H9 (cell line): ENCODE measurements around the gene CBFA2T2. TPM values are rescaled to one million over a fixed set of nuclear protein-coding genes. Genes with fewer than 3 reads are reported as not detected.

Source experiments
- DNase-seq: peaks from one replicate; pipeline ENCODE4 v3.0.0-alpha.2; 2017
- H2AFZ ChIP-seq: one replicate; pipeline ENCODE4 v1.6.1; 2013; ENCODE audit warnings: mild to moderate bottlenecking, low read length, control low read depth, moderate library complexity
- H2AK5ac ChIP-seq: 2 replicates; pipeline ENCODE4 v1.6.1; 2013; ENCODE audit warnings: low read length, control low read depth, mixed read lengths; ENCODE audit not compliant: insufficient read length
- H2BK120ac ChIP-seq: one replicate; pipeline ENCODE4 v1.6.1; 2013; ENCODE audit warnings: low read depth, mild to moderate bottlenecking, low read length, control low read depth, inconsistent platforms; ENCODE audit not compliant: poor library complexity, severe bottlenecking
- H2BK12ac ChIP-seq: 2 replicates; pipeline ENCODE4 v1.6.1; 2013; ENCODE audit warnings: low read length, control low read depth, mixed read lengths, low read depth; ENCODE audit not compliant: insufficient read length
- H2BK15ac ChIP-seq: 2 replicates; pipeline ENCODE4 v1.6.1; 2013; ENCODE audit warnings: low read depth, low read length, control low read depth
- H2BK20ac ChIP-seq: one replicate; pipeline ENCODE4 v1.6.1; 2013; ENCODE audit warnings: low read depth, mild to moderate bottlenecking, low read length, control low read depth, inconsistent platforms; ENCODE audit not compliant: poor library complexity, severe bottlenecking
- H2BK5ac ChIP-seq: 2 replicates; pipeline ENCODE4 v1.6.1; 2013; ENCODE audit warnings: low read length, control low read depth, mixed read lengths; ENCODE audit not compliant: insufficient read length
- H3K14ac ChIP-seq: 2 replicates; pipeline ENCODE4 v1.6.1; 2013; ENCODE audit warnings: low read length, control low read depth; ENCODE audit not compliant: insufficient read depth
- H3K18ac ChIP-seq: 2 replicates; pipeline ENCODE4 v1.6.1; 2013; ENCODE audit warnings: low read depth, mild to moderate bottlenecking, mixed read lengths, low read length, control low read depth; ENCODE audit not compliant: insufficient read length
- H3K23ac ChIP-seq: 2 replicates; pipeline ENCODE4 v1.6.1; 2013; ENCODE audit warnings: low read length, control low read depth, mixed read lengths, low read depth; ENCODE audit not compliant: insufficient read length
- H3K23me2 ChIP-seq: 2 replicates; pipeline ENCODE4 v1.6.1; 2013; ENCODE audit warnings: low read depth, mild to moderate bottlenecking, mixed read lengths, low read length, control low read depth; ENCODE audit not compliant: insufficient read length, poor library complexity, severe bottlenecking
- H3K27ac ChIP-seq: 2 replicates; pipeline ENCODE4 v1.5.1; 2013; ENCODE audit warnings: low read length, control low read depth, mixed read lengths, low read depth; ENCODE audit not compliant: insufficient read length
- H3K27me3 ChIP-seq: 2 replicates; pipeline ENCODE4 v1.6.1; 2013; ENCODE audit warnings: low read length, control low read depth, inconsistent platforms; ENCODE audit not compliant: insufficient read depth
- H3K4ac ChIP-seq: 2 replicates; pipeline ENCODE4 v1.6.1; 2013; ENCODE audit warnings: low read depth, mild to moderate bottlenecking, control low read depth, inconsistent platforms, low read length, moderate library complexity
- H3K4me1 ChIP-seq: 2 replicates; pipeline ENCODE4 v1.6.1; 2013; ENCODE audit warnings: low read length, control low read depth, inconsistent platforms; ENCODE audit not compliant: insufficient read depth
- H3K4me2 ChIP-seq: 2 replicates; pipeline ENCODE4 v1.6.1; 2013; ENCODE audit warnings: low read length, control low read depth, mixed read lengths; ENCODE audit not compliant: insufficient read length, insufficient read depth
- H3K56ac ChIP-seq: 2 replicates; pipeline ENCODE4 v1.6.1; 2013; ENCODE audit warnings: low read depth, mild to moderate bottlenecking, mixed read lengths, low read length, control low read depth; ENCODE audit not compliant: insufficient read length
- H3K79me1 ChIP-seq: 2 replicates; pipeline ENCODE4 v1.6.1; 2013; ENCODE audit warnings: low read depth, mild to moderate bottlenecking, moderate library complexity, low read length, control low read depth, inconsistent platforms; ENCODE audit not compliant: insufficient read depth, poor library complexity, severe bottlenecking
- H3K79me2 ChIP-seq: 2 replicates; pipeline ENCODE4 v1.6.1; 2013; ENCODE audit warnings: low read length, control low read depth, inconsistent platforms; ENCODE audit not compliant: insufficient read depth
- H3K9ac ChIP-seq: 2 replicates; pipeline ENCODE4 v1.6.1; 2013; ENCODE audit warnings: low read length, control low read depth, mixed read lengths; ENCODE audit not compliant: insufficient read length; ENCODE audit errors: extremely low read depth
- H3K9me3 ChIP-seq: one replicate; pipeline ENCODE4 v1.6.1; 2013; ENCODE audit warnings: low read depth, low read length, inconsistent platforms; ENCODE audit not compliant: control insufficient read depth
- H3T11ph ChIP-seq: one replicate; pipeline ENCODE4 v1.6.1; 2013; ENCODE audit warnings: mild to moderate bottlenecking, low read length, control low read depth, inconsistent platforms
- H4K20me1 ChIP-seq: one replicate; pipeline ENCODE4 v1.6.1; 2013; ENCODE audit not compliant: control insufficient read depth, insufficient read length, insufficient read depth
- H4K5ac ChIP-seq: 2 replicates; pipeline ENCODE4 v1.6.1; 2013; ENCODE audit warnings: low read depth, mild to moderate bottlenecking, mixed read lengths, low read length, control low read depth; ENCODE audit not compliant: insufficient read length
- H4K8ac ChIP-seq: replicated peaks from 2 replicates; pipeline ENCODE4 v1.6.1; 2013; ENCODE audit warnings: low read length, control low read depth, mixed read lengths, low read depth; ENCODE audit not compliant: insufficient read length
- H4K91ac ChIP-seq: 2 replicates; pipeline ENCODE4 v1.6.1; 2013; ENCODE audit warnings: low read depth, mild to moderate bottlenecking, moderate library complexity, mixed read lengths, low read length, control low read depth; ENCODE audit not compliant: insufficient read length
- H3K27ac Mint-ChIP-seq, 3 experiments: 2 replicates in 2 of 3; 3 replicates in 1 of 3; pipeline ENCODE4 v1.8.0; 2020 to 2021; ENCODE audit warnings: mixed read lengths in 3 of 3, mild to moderate bottlenecking in 1 of 3, moderate library complexity in 1 of 3
- H3K27me3 Mint-ChIP-seq: 2 replicates; pipeline ENCODE4 v1.8.0; 2021; ENCODE audit warnings: low read depth, mild to moderate bottlenecking, moderate library complexity, mixed read lengths
- H3K36me3 Mint-ChIP-seq, 3 experiments: 2 replicates in 2 of 3; 3 replicates in 1 of 3; pipeline ENCODE4 v1.8.0; 2020 to 2021; ENCODE audit warnings: low read depth in 3 of 3, mixed read lengths in 3 of 3; ENCODE audit not compliant: insufficient read depth in 1 of 3
- H3K4me1 Mint-ChIP-seq, 2 experiments: 2 replicates each; pipeline ENCODE4 v1.8.0; 2020; ENCODE audit warnings: mixed read lengths in 2 of 2
- H3K4me3 Mint-ChIP-seq, 2 experiments: 2 replicates in 1 of 2; 3 replicates in 1 of 2; pipeline ENCODE4 v1.8.0; 2020 to 2021; ENCODE audit warnings: mild to moderate bottlenecking in 2 of 2, mixed read lengths in 2 of 2, moderate library complexity in 1 of 2
- H3K9me3 Mint-ChIP-seq, 2 experiments: 2 replicates in 1 of 2; 3 replicates in 1 of 2; pipeline ENCODE4 v1.8.0; 2020; ENCODE audit warnings: mild to moderate bottlenecking in 2 of 2, mixed read lengths in 2 of 2, moderate library complexity in 1 of 2
- CTCF ChIP-seq: fragments of 200-600 bp; sonication (generic); conservative IDR thresholded peaks from 3 replicates; pipeline ENCODE4 v1.8.0; 2021; ENCODE audit warnings: antibody characterized with exemption, mild to moderate bottlenecking
- WGBS: extraction: QIAGEN DNeasy Blood & Tissue Kit; methylation state at CpG from one replicate; pipeline ENCODE4 v1.1.7; 2013; ENCODE audit warnings: missing lambda C conversion rate, low lambda C conversion rate, mixed read lengths; ENCODE audit not compliant: insufficient read length; ENCODE audit errors: extremely low coverage; 5-methylcytosine and 5-hydroxymethylcytosine counted together
- total RNA-seq: library from RNA; stranded (reverse); gene quantifications from 2 replicates; pipeline ENCODE4 v1.2.1, GENCODE V29; 2021

The CBFA2T2 gene
- total RNA-seq, 1 experiment from 2014 or later = 11.2 TPM

- Histone ChIP-seq H3K79me2 (no peaks in the 10 kb centered on the region), H4K20me1 (no peaks in the 10 kb centered on the region), H2BK5ac (no peak overlapping the region), H4K8ac (no peak overlapping the region), H3K56ac (no peak overlapping the region), H2AFZ (no peak overlapping the region), H3K27me3 (no peaks in the 10 kb centered on the region), H3K14ac (peak overlapping the region; percentile 82; the same call in 1 of the 2 replicates), H3K79me1 (no peaks in the 10 kb centered on the region), H2BK15ac (no peak overlapping the region), H4K91ac (no peak overlapping the region), H3K18ac (peak overlapping the region; percentile 66), H3K23ac (no peak overlapping the region), H3K23me2 (peaks cover 11% of the 10 kb centered on the region), H3K9ac (peak overlapping the region; percentile 32), H3K4me1 (no peaks in the 10 kb centered on the region), H3K27ac (no peak overlapping the region), H3K4me2 (peak overlapping the region; percentile 27), H3K4ac (no peak overlapping the region), H4K5ac (no peak overlapping the region), H3K9me3 (no peaks in the 10 kb centered on the region), H3T11ph (no peak overlapping the region), H2AK5ac (no peak overlapping the region), H2BK120ac (no peak overlapping the region), H2BK12ac (no peak overlapping the region), H2BK20ac (no peak overlapping the region)
- Mint-ChIP-seq H3K4me1 (peaks cover 9 to 10% of the 10 kb centered on the region in 2 experiments), H3K4me3 (peak overlapping the region; percentile 77 to 78), H3K27ac (peak overlapping the region; percentile 61 to 93 (median 67); a peak in 4 of 7 replicates), H3K36me3 (peaks cover 0 to 4% (median 0%) of the 10 kb centered on the region in 3 experiments; a peak in 3 of 7 replicates), H3K27me3 (no peaks in the 10 kb centered on the region; the same call in 1 of the 2 replicates), H3K9me3 (no peaks in the 10 kb centered on the region)
- peak; percentile 98 for DNase-seq
- no peak for TF ChIP-seq CTCF
- no CpG with 5 or more reads among the region's 36 CpGs for WGBS
Observed at GRCh38 chr20:33489495-33490022, 337 bp upstream of the CBFA2T2 start.
